H9 (cell line): ENCODE data around the gene SPDYE4. TPM values are rescaled to one million over a fixed set of nuclear protein-coding genes. Genes with fewer than 3 reads are reported as not detected.

Experiments used
- DNase-seq: peaks from one replicate; pipeline ENCODE4 v3.0.0-alpha.2; 2017
- H2AFZ ChIP-seq: one replicate; pipeline ENCODE4 v1.6.1; 2013; ENCODE audit warnings: mild to moderate bottlenecking, low read length, control low read depth, moderate library complexity
- H2AK5ac ChIP-seq: 2 replicates; pipeline ENCODE4 v1.6.1; 2013; ENCODE audit warnings: low read length, control low read depth, mixed read lengths; ENCODE audit not compliant: insufficient read length
- H2BK120ac ChIP-seq: one replicate; pipeline ENCODE4 v1.6.1; 2013; ENCODE audit warnings: low read depth, mild to moderate bottlenecking, low read length, control low read depth, inconsistent platforms; ENCODE audit not compliant: poor library complexity, severe bottlenecking
- H2BK12ac ChIP-seq: 2 replicates; pipeline ENCODE4 v1.6.1; 2013; ENCODE audit warnings: low read length, control low read depth, mixed read lengths, low read depth; ENCODE audit not compliant: insufficient read length
- H2BK15ac ChIP-seq: 2 replicates; pipeline ENCODE4 v1.6.1; 2013; ENCODE audit warnings: low read depth, low read length, control low read depth
- H2BK20ac ChIP-seq: one replicate; pipeline ENCODE4 v1.6.1; 2013; ENCODE audit warnings: low read depth, mild to moderate bottlenecking, low read length, control low read depth, inconsistent platforms; ENCODE audit not compliant: poor library complexity, severe bottlenecking
- H2BK5ac ChIP-seq: 2 replicates; pipeline ENCODE4 v1.6.1; 2013; ENCODE audit warnings: low read length, control low read depth, mixed read lengths; ENCODE audit not compliant: insufficient read length
- H3K14ac ChIP-seq: 2 replicates; pipeline ENCODE4 v1.6.1; 2013; ENCODE audit warnings: low read length, control low read depth; ENCODE audit not compliant: insufficient read depth
- H3K18ac ChIP-seq: 2 replicates; pipeline ENCODE4 v1.6.1; 2013; ENCODE audit warnings: low read depth, mild to moderate bottlenecking, mixed read lengths, low read length, control low read depth; ENCODE audit not compliant: insufficient read length
- H3K23ac ChIP-seq: 2 replicates; pipeline ENCODE4 v1.6.1; 2013; ENCODE audit warnings: low read length, control low read depth, mixed read lengths, low read depth; ENCODE audit not compliant: insufficient read length
- H3K23me2 ChIP-seq: 2 replicates; pipeline ENCODE4 v1.6.1; 2013; ENCODE audit warnings: low read depth, mild to moderate bottlenecking, mixed read lengths, low read length, control low read depth; ENCODE audit not compliant: insufficient read length, poor library complexity, severe bottlenecking
- H3K27ac ChIP-seq: 2 replicates; pipeline ENCODE4 v1.5.1; 2013; ENCODE audit warnings: low read length, control low read depth, mixed read lengths, low read depth; ENCODE audit not compliant: insufficient read length
- H3K27me3 ChIP-seq: 2 replicates; pipeline ENCODE4 v1.6.1; 2013; ENCODE audit warnings: low read length, control low read depth, inconsistent platforms; ENCODE audit not compliant: insufficient read depth
- H3K4ac ChIP-seq: 2 replicates; pipeline ENCODE4 v1.6.1; 2013; ENCODE audit warnings: low read depth, mild to moderate bottlenecking, control low read depth, inconsistent platforms, low read length, moderate library complexity
- H3K4me1 ChIP-seq: 2 replicates; pipeline ENCODE4 v1.6.1; 2013; ENCODE audit warnings: low read length, control low read depth, inconsistent platforms; ENCODE audit not compliant: insufficient read depth
- H3K4me2 ChIP-seq: 2 replicates; pipeline ENCODE4 v1.6.1; 2013; ENCODE audit warnings: low read length, control low read depth, mixed read lengths; ENCODE audit not compliant: insufficient read length, insufficient read depth
- H3K56ac ChIP-seq: 2 replicates; pipeline ENCODE4 v1.6.1; 2013; ENCODE audit warnings: low read depth, mild to moderate bottlenecking, mixed read lengths, low read length, control low read depth; ENCODE audit not compliant: insufficient read length
- H3K79me1 ChIP-seq: 2 replicates; pipeline ENCODE4 v1.6.1; 2013; ENCODE audit warnings: low read depth, mild to moderate bottlenecking, moderate library complexity, low read length, control low read depth, inconsistent platforms; ENCODE audit not compliant: insufficient read depth, poor library complexity, severe bottlenecking
- H3K79me2 ChIP-seq: 2 replicates; pipeline ENCODE4 v1.6.1; 2013; ENCODE audit warnings: low read length, control low read depth, inconsistent platforms; ENCODE audit not compliant: insufficient read depth
- H3K9ac ChIP-seq: 2 replicates; pipeline ENCODE4 v1.6.1; 2013; ENCODE audit warnings: low read length, control low read depth, mixed read lengths; ENCODE audit not compliant: insufficient read length; ENCODE audit errors: extremely low read depth
- H3K9me3 ChIP-seq: one replicate; pipeline ENCODE4 v1.6.1; 2013; ENCODE audit warnings: low read depth, low read length, inconsistent platforms; ENCODE audit not compliant: control insufficient read depth
- H3T11ph ChIP-seq: one replicate; pipeline ENCODE4 v1.6.1; 2013; ENCODE audit warnings: mild to moderate bottlenecking, low read length, control low read depth, inconsistent platforms
- H4K20me1 ChIP-seq: one replicate; pipeline ENCODE4 v1.6.1; 2013; ENCODE audit not compliant: control insufficient read depth, insufficient read length, insufficient read depth
- H4K5ac ChIP-seq: 2 replicates; pipeline ENCODE4 v1.6.1; 2013; ENCODE audit warnings: low read depth, mild to moderate bottlenecking, mixed read lengths, low read length, control low read depth; ENCODE audit not compliant: insufficient read length
- H4K8ac ChIP-seq: replicated peaks from 2 replicates; pipeline ENCODE4 v1.6.1; 2013; ENCODE audit warnings: low read length, control low read depth, mixed read lengths, low read depth; ENCODE audit not compliant: insufficient read length
- H4K91ac ChIP-seq: 2 replicates; pipeline ENCODE4 v1.6.1; 2013; ENCODE audit warnings: low read depth, mild to moderate bottlenecking, moderate library complexity, mixed read lengths, low read length, control low read depth; ENCODE audit not compliant: insufficient read length
- H3K27ac Mint-ChIP-seq, 3 experiments: 2 replicates in 2 of 3; 3 replicates in 1 of 3; pipeline ENCODE4 v1.8.0; 2020 to 2021; ENCODE audit warnings: mixed read lengths in 3 of 3, mild to moderate bottlenecking in 1 of 3, moderate library complexity in 1 of 3
- H3K27me3 Mint-ChIP-seq: 2 replicates; pipeline ENCODE4 v1.8.0; 2021; ENCODE audit warnings: low read depth, mild to moderate bottlenecking, moderate library complexity, mixed read lengths
- H3K36me3 Mint-ChIP-seq, 3 experiments: 2 replicates in 2 of 3; 3 replicates in 1 of 3; pipeline ENCODE4 v1.8.0; 2020 to 2021; ENCODE audit warnings: low read depth in 3 of 3, mixed read lengths in 3 of 3; ENCODE audit not compliant: insufficient read depth in 1 of 3
- H3K4me1 Mint-ChIP-seq, 2 experiments: 2 replicates each; pipeline ENCODE4 v1.8.0; 2020; ENCODE audit warnings: mixed read lengths in 2 of 2
- H3K4me3 Mint-ChIP-seq, 2 experiments: 2 replicates in 1 of 2; 3 replicates in 1 of 2; pipeline ENCODE4 v1.8.0; 2020 to 2021; ENCODE audit warnings: mild to moderate bottlenecking in 2 of 2, mixed read lengths in 2 of 2, moderate library complexity in 1 of 2
- H3K9me3 Mint-ChIP-seq, 2 experiments: 2 replicates in 1 of 2; 3 replicates in 1 of 2; pipeline ENCODE4 v1.8.0; 2020; ENCODE audit warnings: mild to moderate bottlenecking in 2 of 2, mixed read lengths in 2 of 2, moderate library complexity in 1 of 2
- CTCF ChIP-seq: fragments of 200-600 bp; sonication (generic); conservative IDR thresholded peaks from 3 replicates; pipeline ENCODE4 v1.8.0; 2021; ENCODE audit warnings: antibody characterized with exemption, mild to moderate bottlenecking
- WGBS: extraction: QIAGEN DNeasy Blood & Tissue Kit; methylation state at CpG from one replicate; pipeline ENCODE4 v1.1.7; 2013; ENCODE audit warnings: missing lambda C conversion rate, low lambda C conversion rate, mixed read lengths; ENCODE audit not compliant: insufficient read length; ENCODE audit errors: extremely low coverage; 5-methylcytosine and 5-hydroxymethylcytosine counted together
- total RNA-seq: library from RNA; stranded (reverse); gene quantifications from 2 replicates; pipeline ENCODE4 v1.2.1, GENCODE V29; 2021

SPDYE4 gene
- total RNA-seq, 1 experiment from 2014 or later: not detected

GRCh38 chr17:8734876-8735275, 23.5 kb downstream of the SPDYE4 start:
- Histone ChIP-seq H3K27ac (no peak overlapping the region), H2BK12ac (no peak overlapping the region), H3K23me2 (no peaks in the 10 kb centered on the region), H3K18ac (no peak overlapping the region), H3K23ac (no peak overlapping the region), H3K4ac (no peak overlapping the region), H2BK120ac (no peak overlapping the region), H4K91ac (no peak overlapping the region), H3K9ac (no peak overlapping the region), H2BK20ac (no peak overlapping the region), H4K5ac (no peak overlapping the region), H4K20me1 (no peaks in the 10 kb centered on the region), H3K79me2 (no peaks in the 10 kb centered on the region), H3K79me1 (no peaks in the 10 kb centered on the region), H3K27me3 (no peaks in the 10 kb centered on the region), H2AFZ (no peak overlapping the region), H3K14ac (no peak overlapping the region; the same call in 1 of the 2 replicates), H2BK15ac (no peak overlapping the region), H3T11ph (no peak overlapping the region), H2AK5ac (no peak overlapping the region), H3K56ac (no peak overlapping the region), H3K9me3 (no peaks in the 10 kb centered on the region), H3K4me2 (no peak overlapping the region), H2BK5ac (no peak overlapping the region), H4K8ac (no peak overlapping the region), H3K4me1 (no peaks in the 10 kb centered on the region)
- Mint-ChIP-seq H3K27me3 (no peaks in the 10 kb centered on the region), H3K36me3 (no peaks in the 10 kb centered on the region), H3K27ac (no peak overlapping the region), H3K9me3 (no peaks in the 10 kb centered on the region; a peak in 2 of 5 replicates), H3K4me1 (peaks cover 11 to 27% of the 10 kb centered on the region in 2 experiments), H3K4me3 (no peak overlapping the region)
- DNase-seq: no peak
- no peak for TF ChIP-seq CTCF
- WGBS: no CpG with 5 or more reads among the region's 10 CpGs
